Kidney capillary endothelial cell (primary cell): Measurements from ENCODE around the gene ALG13.
"Not testable (repeated sequence)": the region's sequence is repeated elsewhere in the genome, so short reads cannot be mapped to it uniquely, and the experiment has no call there.

ENCODE experiments used
- DNase-seq: peaks from one replicate; pipeline ENCODE4 v3.0.0-alpha.2; 2018; ENCODE audit warnings: low spot score

Gene ALG13

GRCh38 chrX:111759686-111760085 lies 78.7 kb downstream of the ALG13 start:
- no peak for DNase-seq

- DNase-seq = no peak
Observed at GRCh38 chrX:111761578-111762135, 80.7 kb downstream of the ALG13 start.

- no peak for DNase-seq
Observed at GRCh38 chrX:111778591-111778990, 97.6 kb downstream of the ALG13 start.

- no peak for DNase-seq
Observed at GRCh38 chrX:111779582-111779981, 98.6 kb downstream of the ALG13 start.

- no peak for DNase-seq
Observed at GRCh38 chrX:111784667-111785066, 103.7 kb downstream of the ALG13 start.

GRCh38 chrX:111790054-111790453 lies 109.1 kb downstream of the ALG13 start:
- not testable (repeated sequence) for DNase-seq
